Adrenal gland (tissue), 5 donors: Measurements from ENCODE around the gene GSTT2B.
"Not testable (repeated sequence)": the region's sequence is repeated elsewhere in the genome, so short reads cannot be mapped to it uniquely, and the experiment has no call there.

ENCODE experiments used
- POLR2A ChIP-seq, 2 donors: fragments of 450-650 bp; IDR thresholded peaks; one replicate each; pipeline ENCODE4 v1.6.1; 2017; ENCODE audit warnings: antibody characterized with exemption in 2 of 2, mild to moderate bottlenecking in 2 of 2, moderate library complexity in 1 of 2
- TF ChIP-seq, protein P1 (sequence below), 6 experiments: fragments of 450-650 bp in 4 of 6; fragments of 200-600 bp in 2 of 6; sonication (generic) in 1 of 6; IDR thresholded peaks; 1 replicate in 5 of 6; 2 replicates in 1 of 6; pipeline versions ENCODE4 v1.5.1 to v1.8.0; 2016 to 2021; ENCODE audit warnings: antibody characterized with exemption in 6 of 6, mild to moderate bottlenecking in 2 of 6, moderate library complexity in 1 of 6
- donor health status: DM: no; HTN: no; CAD: no.

- TF ChIP-seq, protein P1, sequence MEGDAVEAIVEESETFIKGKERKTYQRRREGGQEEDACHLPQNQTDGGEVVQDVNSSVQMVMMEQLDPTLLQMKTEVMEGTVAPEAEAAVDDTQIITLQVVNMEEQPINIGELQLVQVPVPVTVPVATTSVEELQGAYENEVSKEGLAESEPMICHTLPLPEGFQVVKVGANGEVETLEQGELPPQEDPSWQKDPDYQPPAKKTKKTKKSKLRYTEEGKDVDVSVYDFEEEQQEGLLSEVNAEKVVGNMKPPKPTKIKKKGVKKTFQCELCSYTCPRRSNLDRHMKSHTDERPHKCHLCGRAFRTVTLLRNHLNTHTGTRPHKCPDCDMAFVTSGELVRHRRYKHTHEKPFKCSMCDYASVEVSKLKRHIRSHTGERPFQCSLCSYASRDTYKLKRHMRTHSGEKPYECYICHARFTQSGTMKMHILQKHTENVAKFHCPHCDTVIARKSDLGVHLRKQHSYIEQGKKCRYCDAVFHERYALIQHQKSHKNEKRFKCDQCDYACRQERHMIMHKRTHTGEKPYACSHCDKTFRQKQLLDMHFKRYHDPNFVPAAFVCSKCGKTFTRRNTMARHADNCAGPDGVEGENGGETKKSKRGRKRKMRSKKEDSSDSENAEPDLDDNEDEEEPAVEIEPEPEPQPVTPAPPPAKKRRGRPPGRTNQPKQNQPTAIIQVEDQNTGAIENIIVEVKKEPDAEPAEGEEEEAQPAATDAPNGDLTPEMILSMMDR (IDR thresholded peaks at IDR 0.05): not testable (repeated sequence)
- not testable (repeated sequence) for TF ChIP-seq POLR2A (IDR thresholded peaks at IDR 0.05)
Measured at GRCh38 chr22:23986538-23987178, 25.7 kb upstream of the GSTT2B start.
